Activated naive CD4-positive, alpha-beta T cell treated with Interleukin-2 at 50 U/mL for 16 hours (primary cell): ENCODE results near the gene XRCC1.
"Not testable (repeated sequence)": the region's sequence is repeated elsewhere in the genome, so short reads cannot be mapped to it uniquely, and the experiment has no call there.

Experiments
- DNase-seq: peaks from one replicate; pipeline ENCODE4 v3.0.0-alpha.2; 2020

The XRCC1 gene

DNA sequence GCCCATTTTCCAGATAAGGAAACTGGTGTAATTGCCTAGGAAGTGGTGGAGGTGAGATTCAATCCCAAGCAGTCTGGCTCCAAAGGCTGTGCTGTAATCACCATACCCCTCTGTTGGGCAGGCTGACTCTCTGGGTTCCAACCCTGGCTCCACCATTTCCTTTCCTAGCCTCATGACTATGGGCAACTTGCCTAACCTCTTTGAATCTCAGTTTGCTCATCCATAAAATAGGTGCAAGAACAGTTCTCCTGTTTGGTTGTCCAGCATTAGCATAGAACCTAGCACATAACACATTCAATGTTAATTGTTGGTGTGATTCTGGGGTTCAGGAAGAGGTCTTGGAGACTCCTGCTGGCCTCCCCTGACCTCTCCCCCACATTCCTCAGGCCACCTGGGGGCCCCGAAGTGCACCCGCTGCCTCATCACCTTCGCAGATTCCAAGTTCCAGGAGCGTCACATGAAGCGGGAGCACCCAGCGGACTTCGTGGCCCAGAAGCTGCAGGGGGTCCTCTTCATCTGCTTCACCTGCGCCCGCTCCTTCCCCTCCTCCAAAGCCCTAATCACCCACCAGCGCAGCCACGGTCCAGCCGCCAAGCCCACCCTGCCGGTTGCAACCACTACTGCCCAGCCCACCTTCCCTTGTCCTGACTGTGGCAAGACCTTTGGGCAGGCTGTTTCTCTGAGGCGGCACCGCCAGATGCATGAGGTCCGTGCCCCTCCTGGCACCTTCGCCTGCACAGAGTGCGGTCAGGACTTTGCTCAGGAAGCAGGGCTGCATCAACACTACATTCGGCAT is 23.3 kb upstream of the XRCC1 start:
- DNase-seq = no peak

DNA sequence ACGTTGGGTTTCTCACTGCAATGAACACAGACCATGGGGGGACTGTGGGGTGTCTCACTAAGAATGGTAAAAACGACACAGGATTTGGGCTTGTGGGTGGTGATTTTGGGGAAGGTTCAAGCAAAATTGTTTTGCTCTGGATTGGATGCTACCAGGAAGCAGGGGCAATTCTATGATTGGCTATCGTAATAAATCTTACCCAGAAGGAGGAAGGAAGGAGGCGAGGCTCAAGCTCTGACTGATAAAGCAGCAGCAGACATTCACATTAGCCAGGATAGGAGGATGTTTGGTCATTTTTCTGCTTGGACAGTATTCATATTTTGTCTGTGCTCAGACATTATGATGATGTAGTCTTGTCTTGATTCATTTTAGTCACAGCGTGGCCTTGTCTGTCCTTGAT is 22.5 kb upstream of the XRCC1 start:
- DNase-seq = no peak

DNA sequence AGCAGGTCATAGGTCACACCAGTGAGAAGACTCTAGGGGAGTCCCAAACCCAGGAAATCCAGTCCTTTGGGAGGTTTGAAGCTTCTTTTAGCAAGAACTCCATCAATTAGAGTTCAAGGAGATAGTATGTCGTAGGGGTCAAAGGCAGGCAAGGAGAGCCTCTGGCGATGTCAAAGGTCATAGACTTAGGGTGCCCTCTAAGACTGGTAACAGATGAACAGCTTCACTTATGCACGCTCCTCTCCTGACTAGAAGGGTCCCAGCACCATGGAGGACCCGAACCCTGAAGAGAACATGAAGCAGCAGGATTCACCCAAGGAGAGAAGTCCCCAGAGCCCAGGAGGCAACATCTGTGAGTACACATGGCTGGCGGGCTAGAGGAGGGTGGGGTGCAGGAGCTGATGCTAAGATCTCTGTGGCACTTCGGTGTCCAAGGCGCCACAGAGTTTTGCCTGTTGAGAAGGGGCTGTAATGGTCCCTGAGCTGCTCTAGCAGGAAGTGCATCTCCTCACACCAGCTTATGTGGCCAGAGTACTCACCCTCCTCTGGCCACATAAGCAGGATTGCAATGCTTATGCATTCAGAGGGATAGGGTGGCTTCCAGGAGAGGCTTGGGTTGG is 21.6 kb upstream of the XRCC1 start:
- no peak for DNase-seq

DNA sequence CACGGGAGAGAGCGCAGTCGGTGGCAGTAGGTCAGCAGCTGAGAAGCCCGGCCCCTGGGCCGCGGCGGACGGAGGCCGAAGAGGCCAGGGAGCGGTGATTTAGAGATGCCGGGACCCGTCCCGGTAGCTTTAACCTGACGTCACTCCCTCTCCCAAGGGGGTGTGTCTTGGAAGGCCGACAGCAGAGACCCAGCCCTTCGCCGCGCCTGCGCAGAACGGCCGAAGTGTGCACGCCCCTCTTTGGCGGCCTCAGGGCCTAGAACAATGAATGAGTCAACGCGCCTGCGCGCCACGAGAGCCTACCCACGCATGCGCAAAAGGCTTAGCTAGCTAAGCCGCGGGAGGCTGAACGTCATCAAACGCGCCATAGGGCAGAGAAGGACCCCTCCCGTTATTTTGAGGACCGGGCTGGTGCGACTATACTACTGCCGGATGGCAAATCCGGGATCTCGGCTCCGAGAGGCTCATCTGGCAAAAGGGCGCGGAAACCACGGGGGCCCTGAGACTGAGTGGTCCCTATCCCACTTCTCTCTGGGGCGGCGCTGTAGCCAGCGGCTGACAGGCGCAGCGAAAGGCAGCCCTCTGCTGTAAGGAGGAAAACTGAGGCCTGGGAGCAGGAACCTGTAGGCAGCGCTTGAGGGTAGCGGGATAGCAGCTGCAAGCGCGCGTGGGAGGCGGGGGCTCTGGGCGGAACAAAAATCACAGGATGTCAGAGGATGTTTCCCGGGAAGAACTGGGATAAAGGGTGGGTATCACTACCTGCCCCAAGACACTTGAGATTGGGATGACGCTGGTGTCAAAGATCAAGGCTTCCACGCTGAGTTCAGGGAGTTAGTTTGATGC is 20.9 kb upstream of the XRCC1 start, which contains the start of the genes IRGQ and ZNF576:
IRGQ (minus strand) TSS at position 136 of the 843 bp plus-strand sequence. CDS start 796 bp downstream, outside the sequence.
ZNF576 (plus strand) TSS at position 597 of the 843 bp plus-strand sequence. CDS start 514 bp downstream, outside the sequence.
- peak; percentile 100 for DNase-seq

DNA sequence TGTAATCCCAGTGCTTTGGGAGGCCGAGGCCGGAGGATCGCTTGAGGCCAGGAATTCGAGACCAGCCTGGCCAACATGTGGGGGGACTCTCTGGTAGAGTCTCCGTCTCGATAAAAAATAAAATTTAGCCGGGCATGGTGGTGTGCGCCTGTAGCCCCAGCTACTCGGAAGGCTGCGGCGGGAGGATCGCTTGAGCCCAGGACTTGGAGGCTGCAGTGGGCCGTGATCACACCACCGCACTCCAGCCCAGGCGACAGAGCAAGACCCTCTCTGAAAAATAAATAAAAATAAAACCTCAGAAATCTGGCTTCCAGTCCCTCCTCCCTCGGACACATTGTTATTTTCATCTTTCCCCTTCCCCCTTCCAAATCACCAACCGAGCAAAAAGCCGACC is 20.3 kb upstream of the XRCC1 start:
- DNase-seq = no peak

DNA sequence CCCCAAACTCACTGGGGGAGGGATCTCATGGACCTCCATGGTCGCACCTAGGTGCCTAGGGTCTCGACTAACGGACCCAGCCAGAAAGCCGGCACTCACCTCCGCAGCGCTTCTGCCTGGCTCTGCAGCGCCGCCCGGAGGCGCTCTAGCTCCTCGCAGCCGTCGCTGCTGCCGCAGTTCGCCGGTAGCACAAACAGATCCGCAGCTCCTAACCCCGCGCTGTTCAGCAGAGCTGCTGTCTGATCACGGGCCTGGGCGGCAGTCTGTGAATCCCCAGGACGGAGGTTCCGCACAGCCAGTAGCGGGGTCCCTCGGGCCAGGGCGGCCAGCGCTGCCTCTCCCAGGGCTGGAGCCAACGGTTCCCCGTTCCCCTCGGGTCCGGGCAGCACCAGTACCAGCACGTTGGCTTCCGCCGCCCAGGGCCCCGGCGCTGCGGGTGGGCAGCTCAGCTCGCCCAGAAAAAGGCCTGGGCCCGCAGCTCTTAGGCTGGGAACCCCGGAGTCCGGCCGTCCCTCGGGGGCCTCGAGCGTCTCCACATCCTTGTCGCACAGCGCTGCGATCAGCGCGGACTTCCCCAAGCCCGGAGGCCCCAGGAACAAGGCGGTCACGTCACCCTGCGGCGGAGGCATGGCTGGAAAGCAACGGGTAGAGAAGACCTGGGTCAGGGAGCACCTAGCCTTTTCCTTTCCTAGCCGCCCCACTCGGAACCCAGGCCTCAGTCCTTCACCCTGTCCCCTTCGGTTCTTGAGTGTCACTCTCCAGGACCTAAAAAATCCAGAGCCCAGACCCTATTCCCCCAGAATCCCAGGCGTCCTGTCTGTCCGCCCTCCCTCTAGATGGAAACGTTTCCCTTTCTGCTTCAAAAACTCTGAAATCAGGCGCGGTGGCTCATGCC is 19.6 kb upstream of the XRCC1 start:
- peak; percentile 73 for DNase-seq

DNA sequence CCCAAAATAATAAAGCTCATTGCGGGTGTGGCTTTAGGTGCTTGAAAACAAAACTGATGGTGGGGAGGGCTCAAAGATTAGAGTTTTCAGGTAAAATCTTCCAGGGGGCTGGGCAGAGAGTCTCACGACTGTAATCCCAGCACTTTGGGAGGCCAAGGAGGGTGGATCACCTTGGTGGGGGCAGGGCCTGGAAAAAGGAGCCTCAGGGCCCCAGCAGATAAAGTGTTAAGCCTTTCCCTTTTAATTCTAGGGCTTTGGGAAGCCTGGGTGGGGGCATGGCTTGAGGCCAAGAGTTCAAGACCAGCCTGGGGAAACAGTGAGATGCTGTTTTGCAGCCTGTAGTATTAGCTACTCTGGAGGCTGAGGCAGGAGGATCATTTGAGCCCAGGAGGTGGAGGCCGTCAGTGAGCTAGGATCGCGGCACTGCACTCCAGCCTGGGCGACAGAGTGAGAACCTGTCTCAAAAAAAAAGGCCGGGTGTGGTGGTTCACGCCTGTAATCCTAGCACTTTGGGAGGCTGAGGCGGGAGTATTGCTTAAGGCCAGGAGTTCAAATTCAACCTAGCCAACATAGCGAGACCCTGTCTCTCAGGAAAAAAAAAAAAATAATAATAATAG is 18.9 kb upstream of the XRCC1 start:
- no peak for DNase-seq

DNA sequence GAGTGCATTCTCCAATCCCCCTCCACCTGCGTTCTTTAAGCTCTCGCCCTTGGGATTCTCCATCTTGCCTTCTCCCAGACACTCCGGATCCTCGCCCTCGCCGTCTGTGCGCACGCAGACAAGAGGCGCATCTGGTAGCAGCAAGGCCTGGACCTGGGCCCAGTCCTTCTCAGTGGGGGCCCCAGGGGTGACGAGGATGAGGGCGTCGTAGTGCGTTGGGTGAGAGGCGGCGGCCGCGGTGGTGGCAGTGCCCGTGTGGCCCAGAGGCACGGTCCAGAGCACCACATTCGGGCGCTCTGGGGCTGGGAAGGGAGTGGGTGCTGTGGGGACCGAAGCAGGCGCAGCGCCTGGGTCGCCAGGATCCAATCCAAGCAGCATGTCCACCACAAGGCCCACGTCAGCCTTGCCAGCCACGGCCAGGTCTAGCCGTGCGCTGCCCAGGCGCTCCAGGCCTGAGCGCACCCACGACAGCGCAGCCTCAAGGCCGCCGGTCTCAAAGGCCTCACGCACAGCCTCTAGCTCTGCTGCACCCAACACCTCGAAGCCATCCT is 17.5 kb upstream of the XRCC1 start:
- DNase-seq = no peak

DNA sequence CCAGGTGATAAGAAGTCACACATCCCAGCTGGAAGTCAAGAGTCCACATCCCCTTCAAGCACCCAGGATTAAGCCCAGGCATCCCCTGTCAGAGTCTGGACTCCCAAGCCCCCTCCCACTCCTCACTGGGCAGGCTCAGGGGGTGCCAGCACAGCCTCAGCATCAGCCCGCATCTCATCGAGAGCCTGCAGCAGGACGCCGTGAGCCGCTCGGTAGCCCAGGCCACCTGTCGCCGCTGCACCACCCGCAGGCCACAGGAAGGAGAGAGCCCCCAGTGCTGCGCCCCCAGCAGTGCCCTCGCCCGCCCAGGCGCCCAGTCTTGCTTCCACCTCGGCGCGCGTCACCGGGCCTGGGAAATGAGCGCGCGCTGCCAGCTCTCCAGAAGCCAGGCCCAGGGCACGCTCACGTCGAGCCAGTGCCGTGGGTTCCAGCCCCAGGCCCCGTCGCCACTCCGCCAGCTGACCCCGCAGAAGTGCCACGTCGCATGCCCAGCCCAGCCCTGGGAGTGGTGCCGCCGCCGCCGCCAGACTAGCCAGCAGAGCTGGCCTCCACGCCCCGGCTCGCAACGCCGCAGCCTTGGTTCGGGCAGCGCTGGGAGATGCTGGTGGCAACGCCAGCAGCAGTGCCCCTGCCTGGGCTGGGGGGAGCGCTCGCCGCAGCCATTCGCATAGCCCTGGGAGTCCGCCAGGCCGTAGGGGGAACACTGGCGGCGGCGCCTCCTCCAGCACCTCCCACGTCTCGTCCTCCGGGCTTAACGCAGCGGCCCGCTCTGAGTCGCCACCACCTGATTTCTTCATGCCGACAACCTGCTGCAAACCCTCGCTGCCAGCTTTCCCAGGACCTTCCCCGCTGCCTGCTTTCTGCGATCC is 16.8 kb upstream of the XRCC1 start:
- no peak for DNase-seq

DNA sequence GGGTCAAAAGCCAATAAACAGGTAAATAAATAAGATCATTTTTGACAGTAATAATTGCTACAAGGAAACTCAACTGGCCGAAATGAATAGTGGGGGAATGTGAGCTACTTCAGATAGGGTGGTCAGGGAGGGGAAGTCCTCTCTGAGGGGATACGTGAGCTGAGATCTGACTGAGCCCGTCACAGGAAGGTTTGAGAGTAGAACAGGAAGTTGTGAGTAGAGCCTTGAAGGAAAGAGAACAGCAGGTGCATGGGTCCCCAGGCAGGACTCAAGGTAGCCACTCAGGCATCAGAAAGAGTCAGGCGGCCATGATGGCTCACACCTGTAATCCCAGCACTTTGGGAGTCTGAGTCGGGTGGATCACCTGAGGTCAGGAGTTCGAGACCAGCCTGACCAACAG is 14.4 kb upstream of the XRCC1 start:
- DNase-seq = no peak

DNA sequence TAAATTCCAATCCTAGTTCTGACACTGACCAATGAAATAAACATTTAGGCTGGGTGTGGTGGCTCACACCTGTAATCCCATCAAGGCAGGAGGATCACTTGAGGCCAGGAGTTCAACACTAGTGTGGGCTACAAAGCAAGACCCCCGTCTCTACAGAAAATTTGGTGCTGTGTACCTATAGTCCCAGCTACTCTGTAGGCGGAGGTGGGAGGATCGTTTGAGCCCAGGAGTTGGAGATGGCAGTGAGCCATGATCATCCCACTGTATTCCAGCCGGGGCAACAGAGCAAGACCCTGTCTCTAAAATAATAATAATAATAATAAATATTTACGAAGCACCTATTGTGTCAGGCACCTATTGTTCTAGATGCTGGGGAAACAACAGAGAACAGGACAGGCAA is 13.9 kb upstream of the XRCC1 start:
- no peak for DNase-seq

DNA sequence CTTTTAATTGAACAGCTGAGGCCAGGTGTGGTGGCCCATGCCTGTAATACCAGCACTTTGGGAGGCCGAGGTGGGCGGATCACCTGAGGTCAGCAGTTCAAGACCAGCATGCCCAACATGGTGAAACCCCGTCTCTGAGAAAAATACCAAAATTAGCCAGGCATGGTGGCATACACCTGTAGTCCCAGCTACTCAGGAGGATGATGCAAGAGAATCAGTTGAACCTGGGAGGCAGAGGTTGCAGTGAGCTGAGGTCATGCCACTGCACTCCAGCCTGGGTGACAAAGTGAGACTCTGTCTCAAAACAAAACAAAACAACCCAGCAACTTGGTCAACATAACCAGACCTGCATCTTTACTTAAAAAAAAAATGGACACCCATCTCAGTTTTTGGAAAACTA is 11.7 kb upstream of the XRCC1 start:
- DNase-seq = not testable (repeated sequence)

DNA sequence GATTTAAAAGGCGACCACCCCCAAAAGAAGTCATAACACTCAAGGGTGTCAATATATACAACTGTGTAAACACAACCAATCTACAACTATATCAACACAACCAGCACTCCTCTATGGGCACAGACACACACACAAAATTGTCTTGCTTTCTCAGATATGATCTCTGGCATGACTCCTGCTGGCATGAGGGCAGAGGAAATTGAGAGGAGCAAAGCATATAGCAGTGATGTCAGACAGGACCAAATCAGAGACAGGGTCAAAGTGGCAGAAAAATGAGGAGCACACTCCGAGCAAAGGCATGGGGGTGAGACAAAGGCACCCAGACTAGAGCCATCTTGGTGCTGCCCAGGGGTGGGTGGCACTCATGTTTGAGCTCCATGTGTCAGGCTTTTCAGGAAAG is 11.0 kb upstream of the XRCC1 start:
- no peak for DNase-seq

DNA sequence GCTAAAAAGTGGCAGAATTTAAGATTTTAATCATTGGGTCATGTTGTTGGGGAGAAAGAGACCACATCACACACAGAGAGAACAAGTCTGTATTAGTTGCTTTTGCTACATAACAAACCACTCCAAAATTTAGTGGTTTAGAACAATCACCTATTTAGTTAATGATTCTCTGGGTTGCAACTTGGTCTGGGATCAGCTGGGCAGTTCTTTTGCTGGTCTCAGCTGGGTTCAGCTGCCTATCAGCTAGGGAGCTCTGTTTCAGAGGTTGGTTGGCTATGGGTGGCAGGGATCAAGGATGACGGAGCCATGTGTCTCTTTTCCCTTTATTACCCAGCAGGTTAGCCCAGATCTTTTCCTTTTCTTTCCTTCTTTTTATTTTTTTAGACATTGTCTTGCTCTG is 9.2 kb upstream of the XRCC1 start:
- no peak for DNase-seq

DNA sequence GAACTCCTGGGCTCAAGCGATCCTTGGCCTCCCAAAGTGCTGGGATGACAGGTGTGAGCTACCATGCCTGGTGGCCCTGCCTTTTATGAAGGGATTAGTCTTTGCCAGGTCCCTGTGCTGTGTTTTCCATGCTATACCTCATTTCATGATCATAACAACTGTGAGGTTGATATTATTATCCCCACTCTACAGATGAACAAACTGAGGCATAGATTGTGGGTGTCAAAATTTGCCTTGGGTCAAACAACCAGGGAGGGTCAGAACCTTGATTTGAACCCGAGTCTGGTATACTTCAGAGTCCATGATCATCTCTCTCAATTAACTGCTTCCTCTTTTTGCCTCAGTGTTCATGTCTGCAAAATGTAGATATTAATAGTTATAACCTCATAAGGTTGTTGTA is 7.2 kb upstream of the XRCC1 start:
- no peak for DNase-seq

DNA sequence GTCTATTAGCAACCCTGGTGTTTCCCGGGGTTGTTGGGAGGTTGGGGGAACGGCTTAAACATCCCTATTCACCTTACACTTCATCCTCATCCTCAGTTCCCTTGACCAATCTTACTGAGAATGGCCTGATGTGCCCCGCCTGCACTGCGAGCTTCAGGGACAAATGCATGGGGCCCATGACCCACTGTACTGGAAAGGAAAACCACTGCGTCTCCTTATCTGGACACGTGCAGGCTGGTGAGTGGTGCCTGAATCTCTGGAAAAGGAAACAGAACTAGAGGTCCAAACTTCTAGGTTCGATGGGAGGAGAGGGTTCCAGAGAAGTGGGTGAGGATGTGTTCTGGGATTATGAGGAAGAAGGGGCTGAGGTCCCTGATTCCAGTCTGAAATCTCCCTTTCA is 6.1 kb upstream of the XRCC1 start:
- DNase-seq = no peak

DNA sequence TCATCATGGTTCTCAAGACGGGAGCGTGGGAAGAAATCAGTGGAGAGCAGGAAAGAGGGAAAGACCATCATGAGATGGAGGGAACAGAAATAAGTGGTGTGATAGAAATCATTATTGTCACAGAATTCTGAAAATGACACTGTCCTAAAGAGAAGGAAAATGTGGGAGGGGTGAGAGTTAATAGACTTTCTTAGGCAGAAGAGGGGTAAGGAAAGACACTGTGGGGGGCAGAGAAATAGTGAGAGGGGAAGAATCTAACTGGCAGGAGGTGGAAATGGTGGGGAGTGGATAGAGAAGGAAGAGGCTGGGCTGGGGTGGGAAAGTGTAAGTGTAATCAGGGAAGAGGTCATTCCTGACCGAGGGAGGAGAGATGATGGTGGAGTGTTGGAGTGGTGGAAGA is 3.5 kb upstream of the XRCC1 start:
- DNase-seq = no peak

DNA sequence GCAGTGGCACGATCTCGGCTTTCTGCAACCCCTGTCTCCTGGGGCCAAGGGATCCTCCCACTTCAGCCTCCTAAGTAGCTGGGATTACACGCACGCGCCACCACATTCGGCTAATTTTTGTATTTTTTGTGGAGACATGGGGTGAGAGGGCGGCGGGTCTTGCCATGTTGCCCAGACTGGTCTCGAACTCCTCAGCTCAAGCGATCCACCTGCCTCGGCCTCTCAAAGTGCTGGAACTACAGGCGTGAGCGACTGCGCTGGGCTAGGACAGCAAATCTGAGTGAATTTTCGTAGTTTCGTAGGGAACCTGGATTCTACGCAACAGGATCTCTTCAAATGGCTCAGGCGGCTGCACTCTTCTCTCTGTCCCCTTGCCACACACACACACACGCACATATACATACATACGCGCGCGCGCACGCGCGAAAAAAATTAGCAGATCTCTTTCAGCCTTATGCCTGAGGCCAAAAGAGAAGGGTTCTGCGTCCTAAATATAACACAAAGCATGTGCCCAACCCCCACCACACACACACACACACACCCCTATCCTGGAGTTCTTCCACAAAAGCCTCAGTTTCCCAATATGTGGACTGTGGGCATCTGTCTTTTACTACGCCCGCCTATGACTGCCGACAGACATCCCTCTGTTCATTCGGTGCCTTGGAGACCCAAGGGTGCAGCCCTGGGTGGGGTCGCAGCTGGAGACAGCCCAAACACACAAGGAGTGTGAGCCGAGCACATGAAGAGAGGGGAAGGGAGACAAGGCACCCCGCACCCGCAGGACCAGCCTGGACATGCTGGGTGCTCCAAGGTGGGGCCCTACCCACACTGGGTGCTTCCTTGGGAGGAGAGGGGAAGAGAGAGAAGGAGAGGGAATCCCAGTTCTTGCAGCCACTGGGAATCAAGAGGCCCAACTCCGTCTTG is 890 bp upstream of the XRCC1 start:
- no peak for DNase-seq

DNA sequence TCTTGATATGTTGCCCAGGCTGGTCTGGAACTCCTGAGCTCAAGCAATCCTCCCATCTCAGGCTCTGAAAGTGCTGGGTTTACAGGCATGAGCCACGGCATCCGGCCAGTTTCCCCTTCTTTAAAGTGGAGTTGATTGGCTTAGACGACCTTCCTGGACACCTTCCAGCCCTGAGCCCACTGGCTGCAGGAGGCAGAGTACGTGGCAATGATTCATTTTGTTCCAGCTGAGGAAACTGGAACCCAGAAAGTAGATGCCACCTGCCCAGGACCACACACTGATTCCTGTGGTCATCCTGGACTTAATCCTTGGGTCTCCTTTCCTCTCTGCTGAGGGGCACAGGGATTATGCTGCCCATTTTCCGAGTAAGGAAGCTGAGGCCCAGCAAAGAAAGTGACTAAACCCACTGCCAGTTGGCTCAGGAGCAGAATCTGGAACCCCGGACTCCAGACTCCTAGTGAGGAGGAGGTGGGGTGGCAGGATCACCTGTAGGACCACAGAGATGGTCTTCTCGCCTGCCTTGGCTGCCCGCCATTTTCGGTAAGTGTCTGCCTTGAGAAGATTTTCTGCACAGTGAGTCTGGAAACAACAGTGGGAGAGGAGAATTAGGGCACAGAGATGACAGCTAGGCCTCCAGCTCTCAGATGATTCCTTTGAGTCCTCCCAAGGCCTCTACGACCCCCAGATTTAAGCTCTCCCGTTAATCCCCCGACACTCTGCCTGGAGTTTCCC is 737 bp downstream of the XRCC1 start:
- no peak for DNase-seq
